ENCODE measurements around the gene TM2D1.
A peak's percentile ranks its signal among the peaks of the same experiment; 100 is the strongest.

Gene TM2D1

GRCh38 chr1:61641578-61642336 lies 83.2 kb downstream of the TM2D1 start:
- peak; percentile 60 to 68 for DNase-seq

GRCh38 chr1:61640531-61641530 lies 84.1 kb downstream of the TM2D1 start:
- peak in 1 of 2 donors; percentile 3 for DNase-seq

DNA sequence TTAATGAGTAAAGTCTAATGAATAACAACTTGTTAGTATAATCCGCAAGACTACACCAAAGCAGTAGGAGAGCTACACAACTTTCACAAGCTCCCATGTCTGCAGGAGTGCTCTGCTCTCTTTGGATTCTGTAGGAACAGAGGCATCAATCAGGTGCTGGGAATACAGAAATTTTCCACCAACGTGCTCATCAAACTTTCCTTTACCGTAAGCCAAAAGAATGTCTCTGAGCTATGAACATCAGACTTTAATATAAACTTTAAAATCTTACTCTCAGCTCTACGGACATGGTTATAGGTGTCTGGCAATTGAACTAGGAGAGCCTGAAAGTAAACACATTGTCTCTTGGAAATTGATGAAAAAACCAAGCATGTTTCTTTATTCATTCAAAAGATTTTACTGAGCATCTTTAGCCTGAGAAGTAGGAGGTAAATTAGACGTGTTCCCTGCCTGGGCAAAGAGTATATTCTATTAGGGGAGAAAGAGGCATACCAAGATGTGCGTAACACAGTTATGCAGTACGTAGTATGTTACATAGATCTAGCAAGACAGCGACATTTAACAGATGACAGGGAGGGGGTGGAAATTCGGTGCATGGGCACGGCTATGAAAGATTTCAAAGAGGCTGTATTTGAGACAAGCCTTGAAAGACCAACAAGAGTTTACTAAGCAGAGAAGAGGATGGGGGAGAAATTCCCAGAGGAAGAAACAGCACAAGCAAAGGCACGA lies 85.2 kb downstream of the TM2D1 start:
- DNase-seq, result no peak

DNA sequence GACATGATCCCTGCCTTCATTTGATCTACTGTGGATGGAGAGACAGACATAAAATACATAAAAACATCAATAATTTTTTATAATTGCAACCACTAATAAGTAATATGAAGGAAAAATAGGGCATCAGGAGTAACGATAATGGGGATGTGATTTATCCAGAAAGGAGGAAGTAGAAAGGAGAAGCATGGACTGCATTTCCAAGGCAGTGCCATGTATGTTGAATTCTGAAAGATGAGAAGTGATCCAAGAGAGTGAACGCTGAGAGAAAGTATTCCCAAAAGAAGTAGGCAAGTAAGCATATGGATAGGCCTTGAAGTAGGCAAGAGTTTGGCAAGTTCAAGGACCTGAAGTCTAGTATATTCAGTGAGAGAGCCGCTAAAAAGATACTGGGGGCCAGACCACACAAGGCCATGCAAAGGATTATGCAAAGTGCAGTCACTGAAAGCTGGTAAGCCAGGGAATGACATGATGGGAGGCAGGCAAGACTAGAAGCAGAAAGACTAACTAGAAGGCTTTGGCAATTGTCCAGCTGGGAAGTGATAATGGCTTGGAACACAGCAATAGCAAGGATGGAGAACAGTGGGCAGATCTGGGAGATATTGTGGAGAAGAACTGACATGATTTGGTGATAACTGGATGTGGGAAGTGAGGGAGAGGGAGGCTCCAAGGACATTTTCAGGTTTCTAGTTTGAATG lies 85.9 kb downstream of the TM2D1 start:
- DNase-seq, result no peak

- no peak for DNase-seq
Observed at GRCh38 chr1:61638296-61638695, 86.6 kb downstream of the TM2D1 start.

DNA sequence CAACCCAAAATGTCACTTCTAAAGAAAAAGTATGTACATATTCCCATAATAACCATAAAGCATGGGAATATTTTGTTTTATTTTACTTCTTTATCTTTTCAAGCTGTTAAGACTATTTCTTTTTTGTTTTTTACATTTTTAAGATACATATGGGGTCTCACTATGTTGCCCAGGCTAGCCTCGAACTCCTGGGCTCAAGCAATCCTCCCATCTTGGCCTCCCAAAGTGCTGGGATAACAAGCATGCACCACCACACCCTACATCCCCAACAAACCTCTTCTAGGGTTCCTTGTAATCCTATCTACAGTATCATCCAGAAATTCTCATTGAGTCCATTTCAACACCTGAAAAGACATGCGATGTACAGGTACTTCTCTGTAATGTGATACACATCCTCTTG lies 87.5 kb downstream of the TM2D1 start:
- no peak for DNase-seq

GRCh38 chr1:61636814-61637213 lies 88.1 kb downstream of the TM2D1 start:
- DNase-seq, result no peak

DNA sequence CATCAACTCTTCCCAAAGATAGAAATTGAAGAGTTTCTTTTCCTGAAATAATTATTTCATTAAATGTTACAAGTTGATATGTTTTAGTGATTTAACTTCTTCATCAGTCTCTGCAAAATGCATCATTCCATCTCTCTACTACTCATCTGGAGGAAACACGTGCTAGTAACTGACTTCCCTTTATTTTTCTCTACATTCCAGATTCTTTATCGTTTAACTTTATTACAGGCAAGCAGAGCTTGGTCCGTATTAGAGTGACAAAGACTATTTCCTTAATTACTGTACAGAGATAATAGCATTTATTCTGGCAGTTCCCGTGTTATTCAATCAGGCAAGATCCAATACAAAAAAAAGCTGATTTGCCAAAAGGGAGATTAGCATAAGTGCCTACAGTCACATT lies 88.6 kb downstream of the TM2D1 start:
- no peak for DNase-seq

- DNase-seq, result no peak
Observed at GRCh38 chr1:61635557-61635956, 89.4 kb downstream of the TM2D1 start.

GRCh38 chr1:61631436-61631835 lies 93.5 kb downstream of the TM2D1 start:
- DNase-seq, result no peak

All from hippocampal formation (tissue), 2 donors.